Mucosa of stomach (tissue), 1 donor: Measurements from ENCODE around the gene HID1.
"Not testable (repeated sequence)": the region's sequence is repeated elsewhere in the genome, so short reads cannot be mapped to it uniquely, and the experiment has no call there.

Experiments used
- H3K27me3 ChIP-seq: one replicate; pipeline ENCODE4 v1.7.0; 2013; ENCODE audit warnings: mild to moderate bottlenecking, low read length; ENCODE audit not compliant: control insufficient read depth, insufficient read depth
- H3K36me3 ChIP-seq: one replicate; pipeline ENCODE4 v1.7.0; 2013; ENCODE audit warnings: low read length; ENCODE audit not compliant: control insufficient read depth, insufficient read depth
- H3K4me1 ChIP-seq: one replicate; pipeline ENCODE4 v1.7.0; 2013; ENCODE audit warnings: mild to moderate bottlenecking, low read length; ENCODE audit not compliant: control insufficient read depth, insufficient read depth
- H3K4me3 ChIP-seq: one replicate; pipeline ENCODE4 v1.7.0; 2013; ENCODE audit warnings: low read length
- H3K9ac ChIP-seq: one replicate; pipeline ENCODE4 v1.7.0; 2013; ENCODE audit warnings: mild to moderate bottlenecking, low read length, moderate library complexity
- H3K9me3 ChIP-seq: one replicate; pipeline ENCODE4 v1.7.0; 2013; ENCODE audit warnings: mild to moderate bottlenecking, low read length, moderate library complexity; ENCODE audit not compliant: control insufficient read depth
- donor health status: Pancreatic carcinoma.

Gene HID1

GRCh38 chr17:74922172-74922571, 50.4 kb downstream of the HID1 start:
- Histone ChIP-seq H3K4me1 (peaks cover 24% of the 10 kb centered on the region), H3K36me3 (no peaks in the 10 kb centered on the region), H3K9ac (no peak overlapping the region), H3K27me3 (peaks cover 70% of the 10 kb centered on the region), H3K4me3 (no peak overlapping the region), H3K9me3 (no peaks in the 10 kb centered on the region)

DNA sequence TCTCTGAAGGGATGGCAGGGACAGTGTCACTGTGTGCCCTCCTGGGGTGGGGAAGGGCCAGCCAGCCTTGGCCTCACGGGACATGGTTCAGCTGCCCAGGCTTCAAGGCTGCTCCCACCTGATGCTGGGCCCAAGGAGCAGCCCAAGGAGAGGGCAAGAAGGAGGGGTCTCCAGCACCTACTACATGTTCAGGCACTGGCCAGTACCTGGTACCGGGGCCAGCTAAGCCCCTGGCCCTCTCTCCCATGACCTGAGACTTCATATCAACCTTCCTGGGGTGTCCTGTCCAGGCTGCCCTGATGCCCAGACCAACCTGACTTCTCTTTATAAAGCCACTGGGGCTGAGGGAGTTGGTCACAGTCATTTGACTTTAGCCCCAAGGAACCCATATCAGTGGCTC, 50.8 kb downstream of the HID1 start:
- H3K4me3 ChIP-seq, result no peak overlapping the region
- H3K27me3 ChIP-seq, result peaks cover 68% of the 10 kb centered on the region
- H3K9me3 ChIP-seq, result no peaks in the 10 kb centered on the region
- no peak overlapping the region for H3K9ac ChIP-seq
- H3K36me3 ChIP-seq, result no peaks in the 10 kb centered on the region
- peaks cover 24% of the 10 kb centered on the region for H3K4me1 ChIP-seq

- Histone ChIP-seq H3K4me1 (peaks cover 24% of the 10 kb centered on the region), H3K9ac (no peak overlapping the region), H3K4me3 (no peak overlapping the region), H3K27me3 (peaks cover 65% of the 10 kb centered on the region), H3K9me3 (no peaks in the 10 kb centered on the region), H3K36me3 (no peaks in the 10 kb centered on the region)
Measured at GRCh38 chr17:74921026-74921681, 51.4 kb downstream of the HID1 start.

GRCh38 chr17:74920642-74921025, 51.9 kb downstream of the HID1 start:
- Histone ChIP-seq H3K4me3 (no peak overlapping the region), H3K27me3 (peaks cover 61% of the 10 kb centered on the region), H3K36me3 (no peaks in the 10 kb centered on the region), H3K9ac (no peak overlapping the region), H3K4me1 (peaks cover 24% of the 10 kb centered on the region), H3K9me3 (no peaks in the 10 kb centered on the region)

- H3K27me3 ChIP-seq, result peaks cover 60% of the 10 kb centered on the region
- H3K9ac ChIP-seq, result no peak overlapping the region
- no peaks in the 10 kb centered on the region for H3K36me3 ChIP-seq
- H3K4me3 ChIP-seq, result no peak overlapping the region
- H3K4me1 ChIP-seq, result peaks cover 24% of the 10 kb centered on the region
- H3K9me3 ChIP-seq, result no peaks in the 10 kb centered on the region
Measured at GRCh38 chr17:74920306-74920620, 52.3 kb downstream of the HID1 start.

GRCh38 chr17:74919440-74920305, 52.9 kb downstream of the HID1 start:
- no peak overlapping the region for H3K9ac ChIP-seq

DNA sequence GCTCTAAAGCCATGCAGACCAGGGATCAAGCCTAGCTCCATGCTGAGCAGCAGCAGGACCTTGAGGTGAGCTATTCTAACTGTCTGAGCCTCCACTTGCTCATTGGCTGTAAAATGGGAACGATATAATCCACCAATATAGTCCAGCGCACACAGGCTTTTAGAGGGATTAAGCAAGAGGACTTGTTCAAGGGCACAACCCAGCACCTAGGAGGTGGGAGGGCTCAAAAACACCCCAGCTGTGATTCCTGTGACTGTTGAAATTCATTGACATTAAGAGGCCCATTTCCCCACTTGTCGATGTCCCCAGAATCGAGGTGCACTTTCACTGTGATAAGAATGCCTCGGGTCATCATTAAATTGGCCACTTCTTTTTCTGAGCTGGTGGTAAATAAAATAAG, 53.7 kb downstream of the HID1 start:
- Histone ChIP-seq H3K36me3 (no peaks in the 10 kb centered on the region), H3K9me3 (no peaks in the 10 kb centered on the region), H3K4me3 (no peak overlapping the region), H3K4me1 (peaks cover 14% of the 10 kb centered on the region), H3K9ac (no peak overlapping the region), H3K27me3 (peaks cover 47% of the 10 kb centered on the region)

More at GRCh38 chr17:74919440-74920305, 52.9 kb downstream of the HID1 start:
- Histone ChIP-seq H3K4me1 (peaks cover 22% of the 10 kb centered on the region), H3K4me3 (no peak overlapping the region), H3K27me3 (peaks cover 54% of the 10 kb centered on the region), H3K36me3 (no peaks in the 10 kb centered on the region), H3K9me3 (no peaks in the 10 kb centered on the region)

GRCh38 chr17:74917430-74917829, 55.1 kb downstream of the HID1 start:
- Histone ChIP-seq H3K9me3 (no peaks in the 10 kb centered on the region), H3K4me3 (no peak overlapping the region), H3K4me1 (peaks cover 8% of the 10 kb centered on the region), H3K9ac (no peak overlapping the region), H3K27me3 (peaks cover 32% of the 10 kb centered on the region), H3K36me3 (no peaks in the 10 kb centered on the region)

DNA sequence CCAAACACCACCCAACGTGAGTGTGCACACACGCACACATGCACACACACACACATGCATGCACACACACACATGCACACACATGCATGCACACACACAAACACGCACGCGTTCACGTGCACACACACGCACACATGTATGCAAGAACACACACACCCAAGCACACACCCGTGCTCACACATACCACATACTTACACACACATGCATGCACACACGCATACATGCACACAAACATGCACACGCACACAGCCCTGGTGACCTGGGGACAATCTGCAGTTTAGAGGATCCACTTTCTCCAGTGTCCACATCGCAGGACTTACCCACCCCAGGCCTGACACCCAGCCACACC, 55.7 kb downstream of the HID1 start:
- no peak overlapping the region for H3K9ac ChIP-seq
- peaks cover 8% of the 10 kb centered on the region for H3K4me1 ChIP-seq
- H3K9me3 ChIP-seq, result no peaks in the 10 kb centered on the region
- H3K4me3 ChIP-seq, result no peak overlapping the region
- peaks cover 28% of the 10 kb centered on the region for H3K27me3 ChIP-seq
- H3K36me3 ChIP-seq, result no peaks in the 10 kb centered on the region

DNA sequence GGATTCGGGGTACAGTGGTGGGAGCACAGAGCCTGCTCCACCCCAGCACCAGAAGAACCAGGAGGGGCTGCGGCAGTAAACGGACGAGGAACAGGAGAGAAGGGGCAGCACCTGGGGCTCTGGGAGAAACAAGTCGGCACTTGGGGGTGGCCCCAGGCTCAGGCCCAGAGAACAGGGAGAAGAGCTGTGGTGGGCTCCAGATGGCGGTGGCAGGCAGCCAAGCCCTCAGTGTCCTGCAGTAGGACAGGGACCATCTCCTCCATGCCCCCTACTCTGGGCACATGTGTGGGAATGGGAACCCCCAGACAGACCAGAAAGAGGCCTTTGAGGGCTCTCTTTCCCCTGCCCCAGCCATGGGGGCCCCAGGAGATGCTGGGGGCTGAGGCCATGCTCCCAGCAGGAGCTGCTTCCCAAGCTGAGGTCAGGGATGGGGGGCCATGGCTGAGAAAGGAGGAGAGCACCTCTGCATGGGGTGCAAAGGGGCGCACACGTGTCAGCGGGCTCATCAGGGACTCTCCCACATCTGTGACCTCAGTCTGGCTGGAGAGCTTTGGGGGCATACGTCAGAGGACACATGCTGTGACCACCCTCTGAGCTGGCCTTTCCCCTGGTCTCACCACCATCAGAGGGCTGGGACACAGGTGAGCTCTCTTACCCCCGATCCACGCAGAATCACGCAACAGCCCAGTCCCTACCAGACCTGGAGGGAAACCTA, 56.3 kb downstream of the HID1 start:
- Histone ChIP-seq H3K9ac (no peak overlapping the region), H3K27me3 (peaks cover 23% of the 10 kb centered on the region), H3K9me3 (no peaks in the 10 kb centered on the region), H3K36me3 (no peaks in the 10 kb centered on the region), H3K4me3 (no peak overlapping the region), H3K4me1 (peaks cover 8% of the 10 kb centered on the region)

GRCh38 chr17:74911423-74911822, 61.1 kb downstream of the HID1 start:
- H3K27me3 ChIP-seq, result peaks cover 11% of the 10 kb centered on the region
- not testable (repeated sequence) for H3K4me3 ChIP-seq, H3K4me1 ChIP-seq, H3K9ac ChIP-seq, H3K36me3 ChIP-seq, H3K9me3 ChIP-seq

DNA sequence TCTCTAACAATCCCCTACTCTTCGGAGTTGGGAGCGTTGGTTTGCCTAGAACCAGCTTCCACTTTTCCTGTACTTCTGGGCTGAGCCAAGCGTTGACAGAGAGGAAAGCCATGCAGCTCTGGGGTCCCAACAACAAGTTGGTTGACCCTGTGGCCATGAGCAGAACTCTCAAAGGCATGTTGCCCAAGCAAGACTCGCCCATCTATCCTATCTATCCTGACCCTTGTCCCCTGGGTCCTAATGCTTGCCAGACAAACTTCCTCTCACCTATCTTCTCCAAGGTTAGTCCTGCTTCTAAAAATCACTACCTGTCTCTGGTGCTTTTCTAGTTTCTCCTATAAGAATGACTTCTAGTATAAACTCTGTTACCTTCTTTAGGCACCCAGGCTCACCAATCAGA, 63.5 kb downstream of the HID1 start:
- not testable (repeated sequence) for H3K9ac ChIP-seq, H3K4me3 ChIP-seq, H3K4me1 ChIP-seq, H3K36me3 ChIP-seq, H3K9me3 ChIP-seq
- peaks cover 18% of the 10 kb centered on the region for H3K27me3 ChIP-seq
